ENCODE measurements around the gene GP9.
"Not testable (repeated sequence)": the region's sequence is repeated elsewhere in the genome, so short reads cannot be mapped to it uniquely, and the experiment has no call there.

The GP9 gene

DNA sequence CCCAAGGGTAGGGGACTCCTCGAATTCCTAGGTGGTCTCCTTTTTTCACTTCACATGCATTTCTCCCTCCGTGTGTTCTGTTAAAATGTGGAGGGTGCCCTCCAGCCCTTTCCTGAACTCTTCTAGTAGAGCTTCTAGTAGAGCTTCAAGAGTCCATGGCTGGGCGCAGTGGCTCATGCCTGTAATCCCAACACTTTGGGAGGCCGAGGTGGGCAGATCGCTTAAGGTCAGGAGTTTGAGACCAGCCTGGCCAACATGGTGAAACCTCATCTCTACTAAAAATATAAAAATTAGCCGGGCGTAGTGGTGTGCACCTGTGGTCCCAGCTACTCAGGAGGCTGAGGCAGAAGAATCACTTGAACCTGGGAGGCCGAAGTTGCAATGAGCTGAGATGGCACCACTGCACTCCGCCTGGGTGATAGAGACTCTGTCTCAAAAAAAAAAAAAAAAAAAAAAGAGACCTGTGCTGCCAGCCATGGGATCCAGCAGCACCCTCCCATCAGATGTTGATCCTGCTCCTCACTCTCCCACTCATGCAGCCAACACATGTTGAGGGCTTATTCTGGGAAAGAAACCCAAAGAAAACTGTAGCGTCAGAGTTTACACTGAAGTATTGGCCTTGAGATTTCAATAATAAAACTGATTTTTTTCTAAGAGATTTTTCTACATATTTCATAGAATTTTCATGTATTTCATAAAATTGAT lies 50.6 kb downstream of the GP9 start:
- not testable (repeated sequence) for DNase-seq (ENCODE audit: low read depth in 3 of 3)
